Tibial nerve (tissue), 4 donors: Measurements from ENCODE around the gene TTC39B.

Experiments used
- EP300 ChIP-seq, 2 donors: sonication (generic); formaldehyde crosslinking; IDR thresholded peaks; one replicate each; pipeline ENCODE4 v1.6.1; 2017; ENCODE audit warnings: antibody characterized with exemption in 2 of 2, mild to moderate bottlenecking in 1 of 2
- TF ChIP-seq, protein P1 (sequence below), 5 experiments: fragments of 200-600 bp in 3 of 5; fragments of 450-650 bp in 2 of 5; sonication (generic) in 3 of 5; IDR thresholded peaks; one replicate each; pipeline ENCODE4 v1.5.1; 2016 to 2019; ENCODE audit warnings: antibody characterized with exemption in 5 of 5, mild to moderate bottlenecking in 3 of 5, moderate library complexity in 2 of 5

DNA sequence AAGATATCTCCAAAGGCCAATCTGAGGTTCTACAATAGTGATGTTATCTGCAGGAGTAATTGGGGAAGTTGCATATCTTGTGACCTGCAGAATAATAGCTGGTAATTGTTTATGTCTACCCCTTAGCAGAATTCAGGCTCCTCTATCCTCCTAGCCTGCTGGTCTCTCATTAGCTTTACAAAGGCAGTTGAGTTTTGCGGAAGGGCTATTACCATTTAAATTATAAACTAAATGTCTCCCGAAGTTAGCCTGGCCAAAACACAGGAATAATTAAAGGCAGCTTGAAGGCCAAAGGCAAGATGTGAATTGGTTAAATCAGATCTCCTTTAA is 168.7 kb downstream of the TTC39B start:
- TF ChIP-seq, protein P1, sequence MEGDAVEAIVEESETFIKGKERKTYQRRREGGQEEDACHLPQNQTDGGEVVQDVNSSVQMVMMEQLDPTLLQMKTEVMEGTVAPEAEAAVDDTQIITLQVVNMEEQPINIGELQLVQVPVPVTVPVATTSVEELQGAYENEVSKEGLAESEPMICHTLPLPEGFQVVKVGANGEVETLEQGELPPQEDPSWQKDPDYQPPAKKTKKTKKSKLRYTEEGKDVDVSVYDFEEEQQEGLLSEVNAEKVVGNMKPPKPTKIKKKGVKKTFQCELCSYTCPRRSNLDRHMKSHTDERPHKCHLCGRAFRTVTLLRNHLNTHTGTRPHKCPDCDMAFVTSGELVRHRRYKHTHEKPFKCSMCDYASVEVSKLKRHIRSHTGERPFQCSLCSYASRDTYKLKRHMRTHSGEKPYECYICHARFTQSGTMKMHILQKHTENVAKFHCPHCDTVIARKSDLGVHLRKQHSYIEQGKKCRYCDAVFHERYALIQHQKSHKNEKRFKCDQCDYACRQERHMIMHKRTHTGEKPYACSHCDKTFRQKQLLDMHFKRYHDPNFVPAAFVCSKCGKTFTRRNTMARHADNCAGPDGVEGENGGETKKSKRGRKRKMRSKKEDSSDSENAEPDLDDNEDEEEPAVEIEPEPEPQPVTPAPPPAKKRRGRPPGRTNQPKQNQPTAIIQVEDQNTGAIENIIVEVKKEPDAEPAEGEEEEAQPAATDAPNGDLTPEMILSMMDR (IDR thresholded peaks at IDR 0.05) = no peak
- no peak for TF ChIP-seq EP300 (IDR thresholded peaks at IDR 0.05)
